Measurements from ENCODE around the gene TMEM185A.
"Not testable (repeated sequence)": the region's sequence is repeated elsewhere in the genome, so short reads cannot be mapped to it uniquely, and the experiment has no call there.

Gene TMEM185A

GRCh38 chrX:149631234-149632165 lies at the start of gene TMEM185A:
Gene TMEM185A, minus strand, starts transcription at chrX:149631792. Its CDS starts 212 bp downstream, at chrX:149631580.
- peak; percentile 18 to 52 for DNase-seq (ENCODE audit: low read depth in 2 of 2, low spot score in 1 of 2)

GRCh38 chrX:149681182-149681581 lies 49.6 kb upstream of the TMEM185A start:
- no peak for DNase-seq (ENCODE audit: low read depth in 2 of 2, low spot score in 1 of 2)

- not testable (repeated sequence) for DNase-seq (ENCODE audit: low read depth in 2 of 2, low spot score in 1 of 2)
These were observed 47.6 kb upstream of the TMEM185A start for GRCh38 chrX:149679164-149679678.

GRCh38 chrX:149675554-149675953 lies 44.0 kb upstream of the TMEM185A start:
- DNase-seq (ENCODE audit: low read depth in 2 of 2, low spot score in 1 of 2), result not testable (repeated sequence)

- DNase-seq (ENCODE audit: low read depth in 2 of 2, low spot score in 1 of 2), result not testable (repeated sequence)
These were observed 43.5 kb upstream of the TMEM185A start for GRCh38 chrX:149675088-149675487.

- not testable (repeated sequence) for DNase-seq (ENCODE audit: low read depth in 2 of 2, low spot score in 1 of 2)
These were observed 29.0 kb upstream of the TMEM185A start for GRCh38 chrX:149660613-149661012.

- DNase-seq (ENCODE audit: low read depth in 2 of 2, low spot score in 1 of 2), result not testable (repeated sequence)
These were observed 24.8 kb upstream of the TMEM185A start for GRCh38 chrX:149656260-149656884.

- DNase-seq (ENCODE audit: low read depth in 2 of 2, low spot score in 1 of 2), result no peak
These were observed 20.8 kb upstream of the TMEM185A start for GRCh38 chrX:149652232-149652981.

- no peak for DNase-seq (ENCODE audit: low read depth in 2 of 2, low spot score in 1 of 2)
These were observed 18.6 kb upstream of the TMEM185A start for GRCh38 chrX:149650162-149650561.

- DNase-seq (ENCODE audit: low read depth in 2 of 2, low spot score in 1 of 2), result no peak
These were observed 17.3 kb upstream of the TMEM185A start for GRCh38 chrX:149648932-149649331.

GRCh38 chrX:149647505-149647904 lies 15.9 kb upstream of the TMEM185A start:
- DNase-seq (ENCODE audit: low read depth in 2 of 2, low spot score in 1 of 2), result no peak

- no peak for DNase-seq (ENCODE audit: low read depth in 2 of 2, low spot score in 1 of 2)
These were observed 11.9 kb upstream of the TMEM185A start for GRCh38 chrX:149643496-149643895.

GRCh38 chrX:149641835-149642234 lies 10.2 kb upstream of the TMEM185A start:
- DNase-seq (ENCODE audit: low read depth in 2 of 2, low spot score in 1 of 2), result no peak

- DNase-seq (ENCODE audit: low read depth in 2 of 2, low spot score in 1 of 2), result no peak
These were observed 9.8 kb upstream of the TMEM185A start for GRCh38 chrX:149641432-149641831.

- no peak for DNase-seq (ENCODE audit: low read depth in 2 of 2, low spot score in 1 of 2)
These were observed 8.0 kb upstream of the TMEM185A start for GRCh38 chrX:149639568-149639967.

- DNase-seq (ENCODE audit: low read depth in 2 of 2, low spot score in 1 of 2), result no peak
These were observed 7.3 kb upstream of the TMEM185A start for GRCh38 chrX:149638860-149639259.

- DNase-seq (ENCODE audit: low read depth in 2 of 2, low spot score in 1 of 2), result no peak
These were observed 1.9 kb upstream of the TMEM185A start for GRCh38 chrX:149633511-149633910.

- DNase-seq (ENCODE audit: low read depth in 2 of 2, low spot score in 1 of 2), result no peak
These were observed 835 bp downstream of the TMEM185A start for GRCh38 chrX:149630681-149631233.

- no peak for DNase-seq (ENCODE audit: low read depth in 2 of 2, low spot score in 1 of 2)
These were observed 1.7 kb downstream of the TMEM185A start for GRCh38 chrX:149629730-149630387.

- no peak for DNase-seq (ENCODE audit: low read depth in 2 of 2, low spot score in 1 of 2)
These were observed 2.8 kb downstream of the TMEM185A start for GRCh38 chrX:149628768-149629167.

Data from stimulated activated CD8-positive, alpha-beta memory T cell treated with anti-CD3 and anti-CD28 coated beads, Interleukin-4, amount 100 ng/mL, for 1 hour (primary cell).